Kidney capillary endothelial cell (primary cell): ENCODE data around the gene TAAR6.
"Not testable (repeated sequence)": the region's sequence is repeated elsewhere in the genome, so short reads cannot be mapped to it uniquely, and the experiment has no call there.

Experiments used
- DNase-seq: peaks from one replicate; pipeline ENCODE4 v3.0.0-alpha.2; 2018; ENCODE audit warnings: low spot score

Gene TAAR6, protein sequence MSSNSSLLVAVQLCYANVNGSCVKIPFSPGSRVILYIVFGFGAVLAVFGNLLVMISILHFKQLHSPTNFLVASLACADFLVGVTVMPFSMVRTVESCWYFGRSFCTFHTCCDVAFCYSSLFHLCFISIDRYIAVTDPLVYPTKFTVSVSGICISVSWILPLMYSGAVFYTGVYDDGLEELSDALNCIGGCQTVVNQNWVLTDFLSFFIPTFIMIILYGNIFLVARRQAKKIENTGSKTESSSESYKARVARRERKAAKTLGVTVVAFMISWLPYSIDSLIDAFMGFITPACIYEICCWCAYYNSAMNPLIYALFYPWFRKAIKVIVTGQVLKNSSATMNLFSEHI

DNA sequence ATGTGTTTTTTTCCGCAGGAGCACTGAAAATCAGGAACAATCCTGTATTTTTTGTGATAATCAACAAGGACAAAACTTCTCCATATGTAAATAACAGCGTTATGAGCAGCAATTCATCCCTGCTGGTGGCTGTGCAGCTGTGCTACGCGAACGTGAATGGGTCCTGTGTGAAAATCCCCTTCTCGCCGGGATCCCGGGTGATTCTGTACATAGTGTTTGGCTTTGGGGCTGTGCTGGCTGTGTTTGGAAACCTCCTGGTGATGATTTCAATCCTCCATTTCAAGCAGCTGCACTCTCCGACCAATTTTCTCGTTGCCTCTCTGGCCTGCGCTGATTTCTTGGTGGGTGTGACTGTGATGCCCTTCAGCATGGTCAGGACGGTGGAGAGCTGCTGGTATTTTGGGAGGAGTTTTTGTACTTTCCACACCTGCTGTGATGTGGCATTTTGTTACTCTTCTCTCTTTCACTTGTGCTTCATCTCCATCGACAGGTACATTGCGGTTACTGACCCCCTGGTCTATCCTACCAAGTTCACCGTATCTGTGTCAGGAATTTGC is at the start of gene TAAR6:
Gene TAAR6 (plus strand): TSS at position 102 of the 557 bp plus-strand sequence. CDS start 0 bp downstream, at position 102.
- no peak for DNase-seq

DNA sequence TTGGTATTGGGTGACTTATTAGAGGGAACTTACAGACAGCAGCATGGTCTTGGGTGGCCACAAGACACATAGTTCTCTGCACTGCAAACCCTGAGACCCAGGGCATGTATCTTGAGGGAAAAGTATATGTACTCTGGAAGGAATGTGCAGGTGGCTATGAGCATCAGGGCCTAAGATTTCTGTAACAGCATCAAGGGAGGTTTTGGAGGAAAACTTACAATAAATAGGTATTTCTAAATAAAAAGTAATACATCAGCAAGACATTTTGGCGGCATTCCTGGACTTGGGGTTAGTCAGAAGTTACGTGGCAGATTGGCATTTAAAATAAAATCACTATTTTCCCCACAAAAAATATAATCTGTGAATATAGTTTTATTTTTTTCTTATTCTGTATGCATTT is 49.2 kb upstream of the TAAR6 start:
- no peak for DNase-seq

DNA sequence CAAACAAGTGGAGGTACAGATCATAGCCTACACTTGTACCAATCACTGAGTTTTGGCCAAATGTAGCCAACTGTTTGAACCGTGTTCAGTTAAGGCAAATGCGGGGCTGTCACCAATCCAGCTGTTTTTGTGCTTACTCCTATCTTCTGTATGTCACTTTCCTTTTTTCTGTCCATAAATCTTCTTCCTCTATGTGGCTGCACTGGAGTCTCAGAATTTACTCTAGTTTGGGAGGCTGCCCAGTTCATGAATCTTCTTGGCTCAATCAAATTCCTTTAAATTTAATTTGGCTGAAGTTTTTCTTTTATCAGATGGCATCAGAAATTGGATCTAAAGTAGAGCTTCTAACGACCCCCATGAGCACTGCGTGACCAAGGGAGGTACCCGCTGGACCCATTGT is 45.5 kb upstream of the TAAR6 start:
- DNase-seq: no peak

DNA sequence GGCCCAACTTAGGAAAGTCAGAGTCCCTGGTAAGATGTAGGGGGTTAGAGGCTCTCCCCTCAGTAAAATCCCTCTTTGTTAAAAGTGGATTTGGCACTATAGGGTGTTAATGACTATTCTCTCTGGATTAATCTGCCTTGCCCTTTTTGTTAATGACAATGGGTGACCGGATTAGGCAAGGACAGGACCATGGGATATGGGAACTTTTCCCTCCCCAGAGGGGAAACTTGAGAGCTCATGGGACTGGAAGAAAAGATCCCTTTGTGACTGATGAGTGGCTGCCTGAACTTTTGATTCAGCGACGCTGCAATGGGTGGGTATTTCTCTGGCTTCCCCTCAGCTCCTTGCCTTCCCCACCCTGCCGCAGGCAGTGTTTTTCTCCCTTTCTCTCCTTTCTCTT is 44.3 kb upstream of the TAAR6 start:
- no peak for DNase-seq

DNA sequence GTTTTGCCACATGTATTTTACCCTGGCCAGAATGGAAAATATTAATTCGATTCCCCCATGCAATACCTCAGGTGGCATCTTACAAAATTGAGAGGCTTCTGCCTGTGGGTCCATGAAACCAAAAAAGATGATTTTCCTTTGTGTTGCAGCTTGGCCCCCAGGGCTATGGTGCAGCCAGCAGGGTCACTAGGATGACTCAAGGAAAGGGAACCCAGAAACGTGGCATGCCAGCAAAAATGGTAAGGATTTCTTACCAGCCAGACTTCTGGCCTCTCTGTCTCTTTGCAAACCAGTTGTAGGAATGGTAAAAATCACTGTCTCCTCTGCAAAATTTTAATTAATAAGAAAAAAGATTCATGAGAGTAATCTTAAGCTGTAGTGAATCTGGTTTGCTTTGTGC is 43.7 kb upstream of the TAAR6 start:
- no peak for DNase-seq

DNA sequence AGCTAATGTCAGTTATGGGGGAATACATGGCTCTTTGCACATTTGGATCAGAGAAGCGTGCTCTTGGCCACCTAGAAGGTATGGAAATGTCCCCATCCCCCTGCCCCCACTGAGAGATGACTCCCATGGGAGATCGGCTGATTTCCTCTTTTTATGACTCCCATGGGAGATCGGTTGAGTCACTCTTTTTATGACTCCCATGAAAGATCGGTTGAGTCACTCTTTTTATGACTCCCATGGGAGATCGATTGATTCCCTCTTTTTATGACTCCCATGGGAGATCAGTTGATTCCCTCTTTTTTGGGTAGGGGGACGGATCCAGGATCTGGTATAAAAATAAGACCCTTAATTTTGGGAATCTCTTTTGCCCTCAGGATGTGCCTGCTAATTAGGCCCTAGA is 42.3 kb upstream of the TAAR6 start:
- DNase-seq: no peak

DNA sequence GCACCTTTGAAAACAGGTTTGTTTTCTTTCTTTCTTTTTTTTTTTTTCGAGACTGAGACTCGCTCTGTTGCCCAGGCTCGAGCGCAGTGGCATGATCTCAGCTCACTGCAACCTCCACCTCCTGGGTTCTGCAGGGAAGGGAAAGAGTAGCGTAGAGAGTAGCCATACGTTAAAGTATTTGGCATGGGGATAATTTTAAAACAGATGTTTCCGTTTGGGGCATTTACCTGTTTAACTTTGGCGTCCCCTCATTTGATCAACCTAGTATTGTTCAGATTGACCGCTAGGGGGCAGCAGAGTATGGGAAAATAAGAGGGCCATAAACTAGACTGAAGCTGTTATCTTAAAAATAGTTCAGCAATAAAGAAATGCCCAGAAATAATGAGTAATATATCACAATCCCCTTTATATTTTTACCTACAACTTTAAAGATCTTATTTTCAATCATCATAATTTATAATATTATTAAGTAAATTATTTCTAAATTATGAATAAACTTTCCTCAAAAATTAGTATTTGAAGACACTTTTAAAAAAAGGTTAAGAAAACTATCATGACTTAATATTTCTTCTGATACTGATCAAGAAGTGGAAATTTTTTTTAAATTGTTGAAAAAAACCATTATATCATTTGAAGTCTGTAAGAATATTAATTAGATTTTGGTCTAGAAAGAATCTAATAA is 39.7 kb upstream of the TAAR6 start:
- DNase-seq: peak; percentile 73

DNA sequence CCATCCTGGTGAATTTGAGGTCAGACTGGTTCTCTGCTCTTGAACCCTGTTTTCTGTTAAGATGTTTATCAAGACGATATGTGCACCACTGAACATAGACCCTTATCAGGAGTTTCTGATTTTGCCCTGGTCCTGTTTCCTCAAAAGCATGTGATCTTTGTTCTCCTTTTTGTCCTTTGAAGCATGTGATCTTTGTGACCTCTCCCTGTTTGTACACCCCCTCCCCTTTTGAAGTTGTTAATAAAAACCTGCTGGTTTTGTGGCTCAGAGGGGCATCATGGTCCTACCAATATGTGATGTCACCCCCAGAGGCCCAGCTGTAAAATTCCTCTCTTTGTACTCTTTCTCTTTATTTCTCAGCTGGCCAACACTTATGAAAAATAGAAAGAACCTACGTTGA is 35.6 kb upstream of the TAAR6 start:
- not testable (repeated sequence) for DNase-seq

DNA sequence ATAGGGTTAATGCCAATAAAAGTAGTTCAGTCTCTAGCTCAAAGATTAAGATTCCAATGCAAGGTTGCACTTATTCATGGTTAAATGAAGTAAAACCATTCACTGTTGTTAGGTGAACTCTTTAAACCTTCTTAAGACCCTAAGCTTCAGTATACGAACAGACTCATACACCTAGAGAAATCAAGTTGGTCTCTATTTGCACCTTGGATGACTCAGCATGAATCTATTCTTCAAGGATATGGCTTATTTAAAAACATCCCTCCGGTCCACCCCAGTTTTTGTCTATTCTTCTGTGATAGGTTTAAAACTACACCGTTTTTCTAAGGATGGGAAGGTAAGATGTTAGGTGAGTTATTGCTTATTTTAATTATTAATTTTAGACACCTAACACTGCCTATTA is 33.0 kb upstream of the TAAR6 start:
- no peak for DNase-seq

DNA sequence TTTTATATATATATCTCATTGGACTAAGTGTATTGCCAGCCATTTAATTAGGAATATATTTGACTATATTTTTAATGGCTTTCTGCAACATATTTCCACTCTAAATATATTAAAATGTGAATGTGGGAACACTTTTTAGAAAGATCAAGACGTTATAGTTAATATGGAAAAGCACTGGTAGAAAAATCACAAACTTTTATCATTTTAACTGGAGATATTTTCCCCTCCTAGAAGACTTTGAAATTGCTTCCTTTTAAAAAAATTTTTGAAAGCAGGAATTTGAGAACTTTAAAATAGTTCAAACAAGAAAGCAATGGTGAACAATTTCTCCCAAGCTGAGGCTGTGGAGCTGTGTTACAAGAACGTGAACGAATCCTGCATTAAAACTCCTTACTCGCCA is 32.1 kb upstream of the TAAR6 start, which contains the start of gene TAAR9:
Gene TAAR9 (plus strand): TSS at position 301 of the 400 bp plus-strand sequence. CDS start 13 bp downstream, at position 314.
- no peak for DNase-seq

DNA sequence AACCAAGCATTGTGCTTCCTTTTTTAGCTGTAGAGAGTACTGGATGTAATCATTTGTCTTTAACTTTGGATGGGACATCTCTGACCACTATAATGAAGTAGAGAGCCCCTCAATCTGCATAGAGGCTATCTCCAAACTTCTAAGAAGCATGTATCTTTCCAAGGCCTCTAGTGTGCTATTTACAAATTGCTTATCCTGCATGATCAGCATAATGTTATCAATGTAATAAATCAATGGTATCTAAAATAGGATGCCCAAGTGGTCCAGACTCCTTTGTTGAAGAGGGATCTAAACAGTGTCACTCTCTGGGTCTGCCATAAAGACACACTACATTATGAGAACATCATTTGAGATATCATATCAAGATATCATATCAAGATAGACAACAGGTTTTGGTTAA is 25.3 kb upstream of the TAAR6 start:
- DNase-seq: no peak

DNA sequence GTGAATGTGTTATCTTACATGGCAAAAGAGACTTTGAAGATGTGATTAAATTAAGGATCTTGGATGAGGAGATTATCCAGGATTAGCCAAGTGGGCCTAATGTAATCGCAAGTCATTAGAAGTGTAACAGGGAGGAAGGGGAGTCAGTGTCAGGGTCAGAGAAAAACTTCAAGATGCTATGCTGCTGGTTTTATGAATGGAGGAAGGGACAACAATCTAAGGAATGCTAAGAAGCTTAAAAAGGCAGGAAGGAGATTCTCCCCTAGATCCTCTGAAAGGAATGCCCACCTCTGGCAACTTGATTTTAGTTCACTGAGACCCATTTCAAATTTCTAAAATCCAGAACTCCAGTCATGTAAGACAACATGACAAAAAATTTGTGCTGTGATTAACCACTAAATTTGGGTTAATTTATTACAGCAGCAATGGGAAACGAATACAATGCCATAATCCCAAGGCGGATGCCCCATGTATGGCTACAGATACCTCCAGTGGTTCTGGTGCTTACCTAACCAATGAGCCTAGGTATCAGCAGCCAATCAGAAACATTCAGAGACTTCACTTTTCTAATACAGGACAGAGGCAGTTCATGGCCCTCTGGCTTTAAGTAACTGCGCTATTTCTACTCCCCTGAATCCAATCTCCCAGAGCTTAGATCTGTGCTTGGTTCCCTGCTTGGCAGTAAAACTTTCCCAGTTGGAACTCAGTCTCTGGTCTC is 21.2 kb upstream of the TAAR6 start:
- no peak for DNase-seq

DNA sequence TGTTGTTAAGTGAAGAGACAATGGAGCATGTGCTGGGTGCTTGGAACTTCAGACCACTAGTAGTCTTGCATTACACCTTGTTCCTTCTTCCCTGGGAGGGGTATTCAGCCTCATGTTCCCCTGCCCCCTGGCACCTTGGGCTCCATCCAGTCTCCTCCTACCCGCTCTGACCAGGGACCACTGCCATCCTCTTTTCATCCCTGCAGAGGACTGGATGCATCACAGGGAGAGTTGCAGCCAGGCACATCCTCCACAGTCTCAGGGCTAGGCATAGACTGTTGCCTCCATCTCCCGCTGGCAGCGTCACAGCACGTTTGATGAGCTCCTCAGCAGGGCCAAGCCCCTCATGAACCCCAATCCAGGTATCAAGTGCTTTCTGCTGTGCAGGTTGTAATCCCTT is 18.9 kb upstream of the TAAR6 start:
- DNase-seq: no peak

DNA sequence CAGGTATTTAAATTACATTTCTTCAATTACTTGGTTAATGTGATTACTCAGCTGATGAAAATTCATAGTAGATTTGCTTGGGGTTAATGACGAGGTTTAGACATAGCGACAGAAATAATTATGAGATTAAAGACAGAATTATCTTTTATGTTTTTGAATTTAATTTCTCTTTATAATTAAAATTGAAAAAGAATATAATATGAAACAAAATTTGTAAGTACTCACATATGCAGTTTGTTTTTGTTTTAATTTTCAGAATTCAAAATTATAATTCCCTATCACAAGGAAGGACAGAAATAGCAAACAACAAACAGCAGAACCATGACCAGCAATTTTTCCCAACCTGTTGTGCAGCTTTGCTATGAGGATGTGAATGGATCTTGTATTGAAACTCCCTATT is 17.8 kb upstream of the TAAR6 start, which contains the start of gene TAAR8:
Gene TAAR8 (plus strand): TSS at position 301 of the 400 bp plus-strand sequence. CDS start 21 bp downstream, at position 322.
- no peak for DNase-seq

DNA sequence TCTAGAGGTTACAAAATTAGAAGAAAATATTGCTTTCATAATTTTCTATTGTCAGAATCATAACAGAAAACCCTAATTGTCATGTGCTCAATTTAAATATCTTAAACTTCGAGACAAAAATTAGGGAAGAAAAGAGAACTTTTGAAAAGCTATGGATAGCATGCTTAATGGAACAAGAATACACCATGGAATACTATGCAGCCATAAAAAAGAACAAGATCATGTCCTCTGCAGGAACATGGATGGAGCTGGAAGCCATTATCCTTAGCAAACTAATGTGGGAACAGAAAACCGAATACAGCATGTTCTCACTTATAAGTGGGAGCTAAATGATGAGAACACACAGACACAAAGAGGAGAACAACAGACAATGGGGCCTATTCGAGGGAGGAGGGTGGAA is 10.0 kb upstream of the TAAR6 start:
- DNase-seq: not testable (repeated sequence)

DNA sequence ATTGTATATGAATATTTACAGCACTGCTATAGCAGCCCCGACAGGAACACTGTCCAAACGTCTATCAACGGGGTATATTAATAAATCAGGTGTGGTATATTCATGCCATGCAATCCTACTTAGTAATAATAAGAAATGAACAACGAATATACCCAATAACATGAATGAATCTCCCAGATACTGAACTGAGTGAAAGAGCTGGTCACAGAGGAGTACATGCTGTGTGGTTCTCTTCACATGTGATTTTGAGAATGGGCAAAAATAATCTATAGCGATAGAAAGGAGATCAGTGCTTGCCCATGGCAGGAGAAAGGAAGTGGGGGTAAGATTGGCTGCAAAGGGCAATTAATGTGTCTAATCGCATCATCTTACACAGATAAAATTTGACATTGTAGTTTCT is 3.7 kb upstream of the TAAR6 start:
- DNase-seq: no peak

DNA sequence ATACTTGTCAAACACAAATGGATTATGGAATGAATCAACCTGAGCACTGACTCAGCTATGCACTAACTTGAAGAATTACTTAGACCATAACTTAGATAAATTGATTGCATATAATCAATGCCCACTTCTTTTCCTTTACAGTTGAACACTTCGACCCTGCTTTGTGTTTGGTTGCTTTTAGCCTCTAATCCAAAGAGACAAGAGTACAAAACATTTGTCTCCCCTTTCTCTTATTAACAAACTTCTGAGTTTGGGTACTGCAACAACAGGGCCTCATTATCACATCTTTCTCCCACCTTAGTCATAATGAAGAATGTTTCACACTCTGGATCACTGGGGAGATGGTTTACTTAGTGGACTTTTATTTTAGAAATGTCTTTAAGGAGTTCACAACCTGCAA is 2.6 kb upstream of the TAAR6 start:
- DNase-seq: no peak

DNA sequence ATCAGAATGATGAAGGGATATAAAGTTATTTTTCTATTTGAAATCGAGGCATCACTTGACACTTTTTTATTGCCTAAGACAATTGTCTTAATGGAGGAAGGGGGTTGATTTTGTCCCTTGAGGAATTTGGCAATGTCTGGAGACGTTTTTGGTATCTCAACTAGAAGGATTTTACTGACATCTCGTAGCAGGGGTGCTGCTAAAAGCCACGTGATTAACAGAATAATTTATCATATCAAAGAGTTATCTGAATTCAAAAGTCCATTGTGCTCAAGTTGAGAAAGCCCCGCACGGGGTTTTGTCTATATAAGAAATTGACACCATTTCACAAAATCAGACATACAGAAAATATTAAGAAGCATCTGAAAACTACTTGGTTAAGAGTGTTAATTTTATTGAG is 1.5 kb upstream of the TAAR6 start:
- no peak for DNase-seq

DNA sequence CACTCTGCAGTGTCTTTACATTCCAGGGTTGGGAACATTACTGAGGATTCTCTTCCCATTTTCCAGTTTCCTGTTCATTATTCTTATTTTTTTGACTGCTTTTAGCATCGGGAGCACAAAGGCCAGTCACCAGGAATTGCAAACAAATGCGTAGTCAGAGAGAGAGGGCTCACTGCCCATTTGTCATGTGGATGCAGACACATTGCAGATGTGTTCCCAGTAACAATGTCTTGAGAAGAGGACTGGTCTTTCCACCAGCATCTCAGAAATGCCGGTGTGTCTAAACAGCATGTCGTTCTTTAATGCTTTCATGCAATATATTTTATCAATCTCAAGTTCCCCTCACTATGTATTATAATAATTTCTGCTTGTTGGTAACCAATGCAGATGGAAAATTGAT is 952 bp upstream of the TAAR6 start:
- no peak for DNase-seq

DNA sequence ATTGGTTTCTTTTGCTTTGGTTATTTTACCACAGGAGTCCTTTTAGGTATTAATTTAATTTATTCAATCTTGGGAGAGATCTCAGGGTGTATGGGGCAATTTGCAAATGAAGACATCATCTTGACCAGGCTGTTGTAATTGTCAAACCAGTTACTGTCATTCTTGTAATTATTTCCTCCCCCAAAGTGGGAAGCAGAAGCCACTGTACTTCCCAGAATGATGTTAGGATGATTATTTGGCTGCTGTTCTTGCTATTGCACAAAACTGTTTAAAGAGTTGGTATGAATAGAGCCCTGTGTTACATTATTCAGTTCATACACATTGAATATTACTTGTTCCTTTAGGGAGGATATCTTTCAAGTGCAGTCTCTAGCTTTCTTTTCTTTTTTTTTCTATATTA is 1.7 kb downstream of the TAAR6 start:
- DNase-seq: no peak

DNA sequence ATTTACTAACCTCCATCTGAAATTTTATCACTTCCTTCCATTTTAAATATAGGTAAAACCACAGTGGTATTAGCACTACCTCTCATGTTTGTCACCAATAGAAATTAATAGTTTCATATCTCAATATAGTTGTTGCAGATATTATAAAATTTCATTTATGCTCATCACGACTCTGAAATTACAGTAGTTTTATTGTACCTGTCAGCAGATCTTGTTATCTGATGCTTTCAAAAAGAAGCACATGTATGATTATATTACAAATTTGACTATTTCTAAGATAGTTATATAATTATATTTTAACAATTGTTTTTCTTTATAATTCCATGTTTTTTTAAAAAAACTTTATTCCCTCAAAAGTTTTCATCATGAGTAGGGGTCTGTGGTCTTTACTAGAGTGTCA is 14.6 kb downstream of the TAAR6 start:
- no peak for DNase-seq

DNA sequence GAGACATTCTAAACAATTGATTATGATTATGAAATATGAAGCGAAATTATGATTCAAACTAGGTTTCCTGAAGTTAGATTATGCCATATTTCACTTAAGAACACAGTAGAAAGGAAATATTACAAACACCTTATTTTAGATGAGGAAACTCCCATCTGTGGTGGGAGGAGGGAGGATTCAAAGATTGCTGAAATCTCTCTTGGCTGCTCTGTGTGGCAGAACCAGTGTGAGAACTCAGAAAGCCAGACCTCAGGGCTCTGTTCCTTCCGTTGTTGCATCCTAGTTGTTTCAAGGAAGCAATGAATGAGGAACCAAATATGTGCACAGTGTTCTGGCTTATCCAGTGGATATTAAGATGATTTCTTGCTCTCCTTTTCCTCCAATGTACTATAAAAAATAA is 17.3 kb downstream of the TAAR6 start:
- DNase-seq: no peak

DNA sequence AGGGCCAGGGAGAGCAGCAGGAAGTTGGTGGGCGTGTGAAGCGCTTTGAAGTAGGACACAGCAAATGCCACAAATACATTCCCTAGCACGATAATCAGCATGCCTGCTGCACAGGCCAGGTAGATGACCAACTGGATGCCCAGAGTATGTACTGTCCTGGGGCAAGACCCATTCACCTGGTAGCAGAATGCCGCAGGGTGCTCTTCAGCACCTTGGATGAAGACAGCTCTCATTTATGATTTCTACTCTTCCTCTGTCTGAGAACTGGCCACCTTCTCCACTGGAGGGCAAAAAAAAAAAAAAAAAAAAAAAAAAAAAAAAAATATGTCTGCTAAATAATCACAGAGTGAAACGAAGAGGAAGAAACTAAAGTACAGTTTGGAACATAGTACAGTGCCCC is 19.3 kb downstream of the TAAR6 start, which contains the start of gene TAAR5:
Gene TAAR5 (minus strand): TSS at position 288 of the 400 bp plus-strand sequence. CDS start 55 bp downstream, at position 233.
- no peak for DNase-seq
